Stimulated activated CD4-positive, alpha-beta T cell treated with anti-CD3 and anti-CD28 coated beads, Interleukin-4, amount 100 ng/mL, for 4 hours (primary cell): ENCODE data around the gene APOB.
A peak's percentile ranks its signal among the peaks of the same experiment; 100 is the strongest.

Experiments used
- DNase-seq, 2 experiments: peaks; one replicate each; pipeline ENCODE4 v3.0.0-alpha.2; 2020

The APOB gene

GRCh38 chr2:21044694-21045371 lies 960 bp upstream of the APOB start:
- DNase-seq: no peak

DNA sequence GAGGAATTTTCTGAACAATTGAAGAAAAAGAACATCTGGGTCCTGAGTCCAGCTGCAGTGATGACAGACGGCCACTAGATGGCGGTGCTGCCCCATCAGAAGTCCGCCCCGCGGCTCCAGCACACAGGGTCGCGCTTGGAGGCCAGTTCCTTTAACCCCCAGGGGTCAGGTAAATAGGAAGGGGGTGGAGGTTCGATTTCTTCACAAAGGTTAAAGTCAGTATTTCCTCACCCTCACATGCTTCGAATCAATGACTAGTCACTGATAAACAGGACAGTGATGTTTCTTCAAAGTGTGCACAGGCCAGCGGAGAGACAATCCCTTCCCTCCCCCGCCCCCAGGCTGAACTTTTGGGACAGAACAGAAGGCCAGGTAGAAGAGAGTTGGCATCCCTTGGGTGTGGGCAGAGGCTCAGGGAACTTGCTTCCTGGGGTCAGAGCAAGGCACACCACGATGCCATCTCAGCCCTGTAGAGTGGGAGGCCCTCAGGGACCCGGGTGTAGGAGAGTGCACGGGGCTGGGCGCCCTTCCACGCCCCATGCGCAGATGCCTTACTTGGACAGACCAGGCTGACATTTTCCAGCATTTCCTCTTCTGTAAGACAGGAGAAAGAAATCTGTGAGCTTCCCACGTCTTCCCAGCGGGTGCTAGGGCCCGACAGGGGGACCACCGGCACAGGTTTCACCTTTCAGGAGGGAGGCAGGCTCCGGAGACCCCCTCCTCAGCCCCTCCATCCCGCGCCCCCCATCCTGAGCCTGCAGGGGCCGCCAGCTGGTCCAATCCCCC lies 722 bp downstream of the APOB start:
- peak; percentile 16 to 55 for DNase-seq

DNA sequence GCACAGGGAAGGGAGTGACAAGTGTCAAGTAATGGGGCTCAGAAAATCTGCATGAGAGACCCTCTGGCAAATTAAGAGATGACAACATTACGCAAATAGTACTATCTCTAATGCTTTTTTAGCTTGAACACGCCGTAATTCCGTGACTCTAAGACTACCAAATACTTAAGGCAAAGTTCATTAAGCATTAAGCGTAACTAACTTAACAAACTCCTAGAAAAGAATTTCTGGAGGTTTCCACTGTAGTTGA lies 1.2 kb downstream of the APOB start:
- no peak for DNase-seq

- DNase-seq: no peak
Observed at GRCh38 chr2:21041943-21042707, 1.7 kb downstream of the APOB start.

- no peak for DNase-seq
Observed at GRCh38 chr2:21041462-21041861, 2.4 kb downstream of the APOB start.

- DNase-seq: no peak
Observed at GRCh38 chr2:21040468-21041377, 3.1 kb downstream of the APOB start.

DNA sequence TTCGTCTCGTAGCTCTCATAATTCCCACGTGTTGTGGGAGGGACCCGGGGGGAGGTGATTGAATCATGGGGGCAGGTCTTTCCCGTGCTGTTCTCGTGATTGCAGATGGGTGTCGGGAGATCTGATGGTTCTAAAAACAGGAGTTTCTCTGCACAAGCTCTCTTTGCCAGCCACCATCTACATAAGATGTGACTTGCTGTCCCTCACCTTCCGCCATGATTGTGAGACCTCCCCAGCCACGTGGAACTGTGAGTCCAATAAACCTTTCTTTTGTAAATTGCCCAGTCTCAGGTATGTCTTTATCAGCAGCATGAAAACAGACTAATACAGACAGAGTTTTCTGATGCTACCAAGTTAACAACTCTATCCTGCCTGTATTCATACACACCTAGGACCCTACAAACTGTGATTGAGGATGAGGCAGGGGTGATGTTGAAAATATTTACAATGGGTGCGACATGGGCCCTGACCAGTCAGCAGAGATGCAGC lies 3.9 kb downstream of the APOB start:
- no peak for DNase-seq

DNA sequence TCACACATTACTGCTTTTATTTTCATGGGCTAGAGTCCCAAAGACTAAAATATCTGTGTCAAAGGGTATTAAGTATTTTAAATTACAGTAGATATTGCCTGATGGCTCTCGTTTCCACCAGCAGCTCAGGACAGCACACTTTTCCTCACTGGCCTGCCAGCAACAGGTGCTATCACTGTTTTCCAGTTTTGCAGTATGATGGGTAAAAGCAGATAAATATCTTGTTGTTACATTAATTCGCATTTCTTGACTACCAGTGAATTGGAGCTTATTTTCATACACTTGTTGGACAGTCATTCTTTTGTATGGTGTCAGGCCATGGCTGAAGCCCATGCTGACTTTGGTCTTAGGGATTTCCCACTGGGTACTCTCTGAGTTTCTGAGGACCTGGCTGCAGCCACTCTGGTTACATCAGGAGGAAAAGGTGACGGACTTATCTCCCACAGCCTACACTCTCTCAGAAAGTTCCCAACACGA lies 4.8 kb downstream of the APOB start:
- DNase-seq: no peak

GRCh38 chr2:21038403-21039073 lies 5.3 kb downstream of the APOB start:
- DNase-seq: no peak

GRCh38 chr2:21037671-21038108 lies 6.2 kb downstream of the APOB start:
- no peak for DNase-seq

DNA sequence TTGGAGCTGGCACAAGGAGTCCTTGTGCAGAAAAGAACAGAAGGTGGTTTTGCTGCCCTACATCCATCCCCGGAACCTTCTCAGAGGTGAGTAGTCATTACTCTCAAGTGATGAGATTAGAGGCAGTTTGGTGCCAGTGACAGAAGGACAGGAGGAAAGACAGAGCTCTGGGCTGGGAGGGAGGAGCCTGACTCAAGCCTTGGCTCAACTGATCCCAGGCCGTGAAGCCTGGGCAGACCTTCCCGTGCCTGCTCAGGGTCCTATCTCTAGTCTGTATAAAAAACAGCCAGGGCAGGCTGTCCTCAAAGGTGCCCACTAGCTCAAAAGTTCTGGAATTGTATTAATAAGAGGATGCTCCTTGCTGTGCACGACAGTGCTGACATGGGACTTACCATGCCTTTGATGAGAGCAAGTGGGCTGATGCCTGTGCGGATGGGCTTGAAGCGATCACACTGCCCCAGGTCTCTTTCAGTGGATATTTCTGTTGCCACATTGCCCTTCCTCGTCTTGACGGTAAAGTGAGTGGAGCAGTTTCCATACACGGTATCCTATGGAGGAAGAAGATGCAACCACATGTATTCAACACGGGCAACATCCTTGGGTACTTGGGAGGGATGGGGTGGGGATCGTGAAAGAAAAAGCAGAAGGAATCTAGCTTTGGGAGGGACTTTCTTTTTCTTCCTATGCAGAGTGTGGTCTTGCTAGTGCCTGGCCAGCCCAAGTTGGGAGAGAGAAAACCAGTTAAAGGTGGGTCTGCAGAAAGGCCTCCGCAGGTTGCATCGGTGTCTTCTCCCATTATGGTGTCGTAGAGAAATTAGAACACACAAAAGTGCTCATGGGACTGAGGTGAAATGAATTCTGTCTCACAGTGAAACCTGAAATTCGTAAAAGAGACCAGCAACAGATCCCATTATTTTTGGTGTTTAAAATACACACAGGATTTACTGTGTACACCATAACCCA lies 6.9 kb downstream of the APOB start:
- no peak for DNase-seq

DNA sequence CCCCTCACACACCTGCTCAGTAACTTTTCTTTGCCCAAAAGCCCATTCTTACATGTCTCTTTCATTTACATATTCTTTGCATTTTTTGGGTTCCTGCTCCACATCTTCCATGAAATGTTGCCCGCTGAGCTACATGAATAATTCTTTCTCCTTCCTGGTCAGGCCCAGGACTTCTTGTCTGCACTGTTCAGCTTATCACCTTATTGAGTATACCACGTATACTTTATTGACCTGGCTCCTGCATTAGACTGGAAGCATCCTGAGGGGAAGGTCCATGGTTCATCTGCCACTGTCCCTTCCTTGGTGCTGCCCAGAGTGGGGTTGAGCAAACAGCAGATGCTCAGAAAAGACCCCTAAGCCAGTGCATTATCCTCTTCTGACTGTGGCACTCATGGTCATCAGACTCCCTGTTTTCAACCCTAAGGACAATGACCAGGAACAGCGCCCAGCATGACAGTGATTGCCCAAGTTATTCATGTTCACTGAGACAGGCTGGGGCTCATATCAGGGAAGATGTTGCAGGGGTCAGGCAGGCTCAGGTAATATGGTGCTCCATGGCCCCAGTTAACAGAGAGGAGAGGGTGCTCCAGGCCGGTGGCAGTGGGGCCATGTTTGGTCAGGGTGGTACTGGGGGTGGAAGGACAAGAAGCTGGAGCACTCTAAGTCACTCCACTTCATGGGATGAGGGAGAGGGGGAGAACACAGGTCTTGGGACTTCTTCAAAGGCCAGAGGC lies 7.7 kb downstream of the APOB start:
- DNase-seq: no peak

GRCh38 chr2:21035282-21035973 lies 8.4 kb downstream of the APOB start:
- DNase-seq: no peak

- DNase-seq: no peak
Observed at GRCh38 chr2:21034972-21035279, 8.9 kb downstream of the APOB start.

- DNase-seq: no peak
Observed at GRCh38 chr2:21034156-21034971, 9.5 kb downstream of the APOB start.

DNA sequence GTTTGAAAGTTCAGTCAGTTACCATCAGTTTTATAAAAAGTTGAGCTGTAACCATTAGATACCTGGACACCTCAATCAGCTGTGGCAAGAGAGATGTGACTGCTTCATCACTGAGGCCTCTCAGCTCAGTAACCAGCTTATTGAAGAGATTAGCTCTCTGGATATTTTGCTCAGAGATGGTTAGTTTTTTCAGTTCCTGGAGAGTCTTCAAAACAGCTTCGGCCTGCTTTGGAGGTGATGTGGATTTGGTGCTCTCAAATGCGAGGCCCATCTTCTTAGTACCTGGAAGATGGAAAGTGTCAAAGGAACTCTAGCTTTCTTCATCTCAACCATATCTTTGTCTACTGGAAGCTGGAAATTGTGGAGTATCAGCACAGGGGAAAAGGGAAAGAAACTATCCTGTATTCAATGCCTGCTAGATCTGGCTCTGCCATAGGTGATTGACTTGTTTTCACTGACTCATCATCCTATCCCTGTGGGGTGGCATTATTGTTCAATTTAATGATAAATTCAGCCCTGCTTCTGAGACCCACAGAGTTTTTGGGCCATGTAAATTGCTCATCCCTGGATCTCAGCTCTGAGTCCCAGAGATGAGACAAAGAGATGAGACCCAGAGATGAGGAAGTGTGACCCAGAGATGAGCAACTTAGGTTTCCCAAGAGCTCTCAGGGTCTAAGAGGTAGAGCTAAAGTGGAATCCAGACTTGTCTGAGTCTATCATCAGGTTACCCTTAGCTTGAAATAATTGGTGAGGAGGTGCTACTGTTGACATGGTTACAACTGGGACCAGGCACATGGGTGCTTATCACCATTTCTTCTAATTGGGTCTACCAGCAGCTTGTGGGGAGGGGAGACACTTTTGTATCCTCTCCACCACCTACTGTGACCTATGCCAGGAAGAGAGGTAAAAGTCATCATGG lies 10.4 kb downstream of the APOB start:
- DNase-seq: no peak
